ENCODE measurements around the gene IL15RA. TPM values are rescaled to one million over a fixed set of nuclear protein-coding genes. Genes with fewer than 3 reads are reported as not detected.

Gene IL15RA
- total and polyA plus RNA-seq, 2 of the 8 experiments (the other 6 are each of a cell fraction or from before 2014, with no cell fraction given), result 1.3 to 1.4 TPM

DNA sequence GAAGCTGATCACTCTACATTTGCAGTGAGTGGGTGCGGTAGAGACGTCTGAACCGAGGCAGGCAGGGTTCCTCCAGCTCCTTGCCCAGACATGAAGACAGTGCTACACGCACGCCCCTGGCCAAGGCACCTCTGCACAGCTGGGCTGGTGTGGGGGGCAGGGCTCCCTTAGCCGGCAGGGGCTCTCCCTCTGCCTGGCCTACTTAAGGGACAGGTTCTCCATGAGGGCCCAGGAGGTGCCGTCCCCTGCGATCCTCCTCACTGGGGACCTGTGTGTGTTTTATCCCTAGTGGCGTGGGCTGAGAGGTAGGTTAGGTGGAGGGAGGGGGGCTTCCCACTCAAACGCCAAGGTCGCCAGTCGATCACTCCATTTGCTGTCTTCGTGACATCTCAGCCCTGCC lies 35.3 kb downstream of the IL15RA start:
- Histone ChIP-seq H3K36me3 (ENCODE audit: control insufficient read depth in 2 of 4, insufficient read depth in 4 of 4, low read length in 3 of 4) (peaks cover 2 to 13% (median 7%) of the 10 kb centered on the region in 4 experiments; a peak in 5 of 8 replicates), H4K8ac (ENCODE audit: extremely low read depth, insufficient read depth, low read length) (no peak overlapping the region), H4K5ac (ENCODE audit: insufficient read length, low read depth, low read length) (no peak overlapping the region), H3K4me2 (ENCODE audit: insufficient read depth in 1 of 2, low read depth in 2 of 2, low read length in 2 of 2) (no peak overlapping the region), H3K27ac (ENCODE audit: low read depth, low read length) (no peak overlapping the region), H3K79me1 (ENCODE audit: low read depth, low read length) (no peaks in the 10 kb centered on the region), H3K18ac (ENCODE audit: extremely low read depth, low read length) (no peak overlapping the region), H3K14ac (ENCODE audit: insufficient read length) (no peak overlapping the region), H3K23me2 (ENCODE audit: low read depth, low read length) (no peaks in the 10 kb centered on the region; the same call in 1 of the 2 replicates), H2BK120ac (replicated peaks; ENCODE audit: low read depth, low read length) (no peak overlapping the region), H4K20me1 (replicated peaks in 1 of 2; ENCODE audit: control insufficient read depth in 1 of 2, insufficient read depth in 2 of 2, low read length in 2 of 2) (peaks cover 0 to 2% of the 10 kb centered on the region in 2 experiments), H4K91ac (replicated peaks; ENCODE audit: insufficient read length, low read length) (no peak overlapping the region), H3K4ac (replicated peaks; ENCODE audit: insufficient read length, low read depth, low read length) (no peak overlapping the region), H2BK5ac (ENCODE audit: low read depth, low read length) (no peak overlapping the region), H3K23ac (ENCODE audit: insufficient read length) (no peak overlapping the region), H2BK12ac (ENCODE audit: low read depth, low read length) (no peak overlapping the region; the same call in 1 of the 2 replicates), H3K9me3 (ENCODE audit: insufficient read depth in 2 of 2, low read depth in 1 of 2, low read length in 1 of 2) (no peaks in the 10 kb centered on the region), H2AK5ac (ENCODE audit: low read depth, low read length) (no peak overlapping the region), H2BK20ac (ENCODE audit: low read length) (no peak overlapping the region), H3K79me2 (ENCODE audit: control insufficient read depth in 1 of 2, insufficient read depth in 2 of 2, low read length in 2 of 2) (no peaks in the 10 kb centered on the region), H3K4me3 (ENCODE audit: extremely low read depth in 1 of 4, insufficient read depth in 2 of 4, low read depth in 3 of 4, low read length in 4 of 4) (no peak overlapping the region), H2AFZ (ENCODE audit: low read length) (no peak overlapping the region), H3K27me3 (replicated peaks in 1 of 4; ENCODE audit: control insufficient read depth in 3 of 4, extremely low read depth in 1 of 4, insufficient read depth in 3 of 4, low read length in 3 of 4) (no peaks in the 10 kb centered on the region), H2BK15ac (ENCODE audit: low read length) (no peak overlapping the region), H3K9ac (replicated peaks in 1 of 4; ENCODE audit: extremely low read depth in 1 of 4, low read depth in 3 of 4, low read length in 3 of 4) (no peak overlapping the region), H3K4me1 (replicated peaks in 1 of 4; ENCODE audit: control insufficient read depth in 3 of 4, insufficient read depth in 4 of 4, low read length in 3 of 4) (peaks cover 0 to 14% (median 7%) of the 10 kb centered on the region in 4 experiments; a peak in 6 of 7 replicates), H3K56ac (replicated peaks; ENCODE audit: insufficient read length, low read depth, low read length) (no peak overlapping the region)
- POLR2A ChIA-PET (ENCODE audit: partially characterized antibody), result interaction anchor here (1.3 kb wide), 1 partner anchor 9 kb away, joined by 5 read pairs; no protein-coding TSS in a partner anchor
- DNase-seq (ENCODE audit: low read depth in 1 of 2, low spot score in 2 of 2) (no peak), FAIRE-seq (no peak)
- CTCF ChIA-PET (ENCODE audit: partially characterized antibody), result interaction anchor here (0.8 kb wide), 1 partner anchor 9 kb away, joined by 5 read pairs; no protein-coding TSS in a partner anchor
- 81% methylated on average over 13 of the region's 13 CpGs; no CpG with 5 or more reads in 1 of the 2 experiments for WGBS, 2 experiments (ENCODE audit: extremely low coverage in 1 of 2, insufficient coverage in 1 of 2, insufficient read length in 1 of 2, insufficient replicate concordance in 2 of 2, low coverage in 1 of 2, low lambda C conversion rate in 2 of 2, missing lambda C conversion rate in 1 of 2)
- TF ChIP-seq RBBP5 (IDR thresholded peaks at IDR 0.05; ENCODE audit: borderline replicate concordance, low read depth, low read length) (no peak), RAD21 (IDR thresholded peaks at IDR 0.05 in 1 of 2, conservative IDR thresholded peaks at IDR 0.05 in 1 of 2; ENCODE audit: low read depth in 2 of 2, low read length in 2 of 2) (no peak), SIX5 (IDR thresholded peaks at IDR 0.05; ENCODE audit: low read depth, low read length) (no peak), SRF (IDR thresholded peaks at IDR 0.05; ENCODE audit: low read depth, low read length) (no peak), CEBPB (IDR thresholded peaks at IDR 0.05; ENCODE audit: low read depth, low read length) (no peak), SAP30 (IDR thresholded peaks at IDR 0.05; ENCODE audit: insufficient read depth, insufficient replicate concordance, low read length) (no peak), TAF1 (IDR thresholded peaks at IDR 0.05; ENCODE audit: low read depth, low read length) (no peak), BACH1 (IDR thresholded peaks at IDR 0.05; ENCODE audit: low read length) (no peak), CHD2 (IDR thresholded peaks at IDR 0.05; ENCODE audit: low read length) (no peak)
- TF ChIP-seq, protein P1, sequence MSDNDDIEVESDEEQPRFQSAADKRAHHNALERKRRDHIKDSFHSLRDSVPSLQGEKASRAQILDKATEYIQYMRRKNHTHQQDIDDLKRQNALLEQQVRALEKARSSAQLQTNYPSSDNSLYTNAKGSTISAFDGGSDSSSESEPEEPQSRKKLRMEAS (IDR thresholded peaks at IDR 0.05), result no peak
- TF ChIP-seq, protein P2, sequence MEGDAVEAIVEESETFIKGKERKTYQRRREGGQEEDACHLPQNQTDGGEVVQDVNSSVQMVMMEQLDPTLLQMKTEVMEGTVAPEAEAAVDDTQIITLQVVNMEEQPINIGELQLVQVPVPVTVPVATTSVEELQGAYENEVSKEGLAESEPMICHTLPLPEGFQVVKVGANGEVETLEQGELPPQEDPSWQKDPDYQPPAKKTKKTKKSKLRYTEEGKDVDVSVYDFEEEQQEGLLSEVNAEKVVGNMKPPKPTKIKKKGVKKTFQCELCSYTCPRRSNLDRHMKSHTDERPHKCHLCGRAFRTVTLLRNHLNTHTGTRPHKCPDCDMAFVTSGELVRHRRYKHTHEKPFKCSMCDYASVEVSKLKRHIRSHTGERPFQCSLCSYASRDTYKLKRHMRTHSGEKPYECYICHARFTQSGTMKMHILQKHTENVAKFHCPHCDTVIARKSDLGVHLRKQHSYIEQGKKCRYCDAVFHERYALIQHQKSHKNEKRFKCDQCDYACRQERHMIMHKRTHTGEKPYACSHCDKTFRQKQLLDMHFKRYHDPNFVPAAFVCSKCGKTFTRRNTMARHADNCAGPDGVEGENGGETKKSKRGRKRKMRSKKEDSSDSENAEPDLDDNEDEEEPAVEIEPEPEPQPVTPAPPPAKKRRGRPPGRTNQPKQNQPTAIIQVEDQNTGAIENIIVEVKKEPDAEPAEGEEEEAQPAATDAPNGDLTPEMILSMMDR (IDR thresholded peaks at IDR 0.05; ENCODE audit: control extremely low read depth in 1 of 3, insufficient read depth in 1 of 3, low read depth in 1 of 3, low read length in 3 of 3), result no peak
